GM19438 (cell line): ENCODE data around the gene NARS2.

Experiments
- ATAC-seq: cut with Tn5 transposase; IDR thresholded peaks from one replicate; pipeline ENCODE4 v1.9.1; 2021; ENCODE audit warnings: low read depth; ENCODE audit not compliant: unreplicated experiment

NARS2 gene

DNA sequence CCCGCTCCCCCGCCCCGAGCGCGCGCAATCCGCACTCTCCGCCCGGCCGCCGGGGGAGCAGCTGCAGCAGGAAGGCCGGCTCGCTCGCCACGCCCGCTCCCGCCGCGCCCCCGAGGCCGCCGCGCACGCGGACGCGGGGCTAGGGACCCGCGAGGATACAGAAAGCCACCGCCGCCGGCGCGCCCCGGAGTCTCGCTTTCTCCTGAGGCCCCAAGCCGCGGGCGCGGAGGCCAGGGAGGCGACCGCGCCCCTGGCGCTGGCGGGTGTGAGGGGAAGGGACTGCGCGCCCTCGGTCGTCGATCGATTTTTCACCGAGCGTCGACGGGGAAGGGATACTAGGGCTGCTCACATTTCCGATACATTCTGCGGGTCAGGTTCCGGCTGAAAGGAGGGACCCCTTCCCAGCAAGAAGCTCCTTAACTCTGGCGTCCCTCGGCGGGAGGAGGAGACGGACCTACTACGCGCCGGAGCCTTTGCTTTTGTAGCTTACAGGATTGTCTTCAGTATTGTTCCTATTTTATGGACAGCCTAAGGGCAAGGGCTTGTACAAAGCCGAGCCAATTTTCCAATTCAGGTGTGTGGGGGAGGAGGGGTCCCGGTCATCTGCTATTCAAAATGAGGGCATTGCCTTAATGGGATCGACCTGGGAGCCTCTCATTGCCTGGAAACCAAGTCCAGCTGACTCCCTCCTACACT, 156.6 kb downstream of the NARS2 start:
- ATAC-seq, result peak; percentile 47

DNA sequence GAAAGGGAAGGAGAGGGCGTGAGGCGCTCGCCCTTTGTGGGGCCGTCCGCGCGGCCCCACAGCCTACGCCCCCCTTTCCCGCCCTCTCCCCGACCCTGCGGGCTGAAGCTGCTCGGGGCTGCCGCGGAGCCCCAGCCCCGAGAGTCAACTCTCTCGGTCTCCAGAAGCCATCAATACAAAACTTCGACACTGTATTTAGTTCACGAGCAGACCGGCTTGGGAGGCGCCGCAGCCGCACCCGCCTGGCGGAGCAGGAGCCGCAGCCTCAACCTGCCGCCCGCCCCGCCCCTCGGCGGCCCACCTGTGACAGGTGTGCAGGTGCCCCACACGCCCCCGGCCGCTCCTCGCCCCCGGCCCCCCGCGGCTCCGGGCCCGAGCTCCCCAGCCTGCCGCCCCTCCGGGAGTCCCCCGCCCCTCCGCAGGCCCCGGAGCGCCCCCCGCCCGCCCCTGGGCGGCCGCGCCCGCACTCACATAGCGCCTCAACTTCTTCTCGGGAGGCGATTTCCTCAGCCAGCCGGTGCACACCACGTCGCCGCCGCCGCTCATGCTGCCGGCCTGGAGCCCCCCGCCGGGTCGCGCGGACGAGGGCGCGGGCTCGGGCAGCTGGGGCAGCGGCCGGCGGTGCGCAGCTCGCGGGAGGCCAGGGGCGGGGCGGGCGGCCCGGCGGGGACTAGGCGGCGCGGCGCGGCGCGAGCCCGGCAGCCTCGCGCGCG, 157.3 kb downstream of the NARS2 start, which contains the start of gene GAB2:
TSS of gene GAB2 (minus strand) at position 646 of the 713 bp plus-strand sequence. CDS start at position 546, 100 bp downstream.
- no peak for ATAC-seq

DNA sequence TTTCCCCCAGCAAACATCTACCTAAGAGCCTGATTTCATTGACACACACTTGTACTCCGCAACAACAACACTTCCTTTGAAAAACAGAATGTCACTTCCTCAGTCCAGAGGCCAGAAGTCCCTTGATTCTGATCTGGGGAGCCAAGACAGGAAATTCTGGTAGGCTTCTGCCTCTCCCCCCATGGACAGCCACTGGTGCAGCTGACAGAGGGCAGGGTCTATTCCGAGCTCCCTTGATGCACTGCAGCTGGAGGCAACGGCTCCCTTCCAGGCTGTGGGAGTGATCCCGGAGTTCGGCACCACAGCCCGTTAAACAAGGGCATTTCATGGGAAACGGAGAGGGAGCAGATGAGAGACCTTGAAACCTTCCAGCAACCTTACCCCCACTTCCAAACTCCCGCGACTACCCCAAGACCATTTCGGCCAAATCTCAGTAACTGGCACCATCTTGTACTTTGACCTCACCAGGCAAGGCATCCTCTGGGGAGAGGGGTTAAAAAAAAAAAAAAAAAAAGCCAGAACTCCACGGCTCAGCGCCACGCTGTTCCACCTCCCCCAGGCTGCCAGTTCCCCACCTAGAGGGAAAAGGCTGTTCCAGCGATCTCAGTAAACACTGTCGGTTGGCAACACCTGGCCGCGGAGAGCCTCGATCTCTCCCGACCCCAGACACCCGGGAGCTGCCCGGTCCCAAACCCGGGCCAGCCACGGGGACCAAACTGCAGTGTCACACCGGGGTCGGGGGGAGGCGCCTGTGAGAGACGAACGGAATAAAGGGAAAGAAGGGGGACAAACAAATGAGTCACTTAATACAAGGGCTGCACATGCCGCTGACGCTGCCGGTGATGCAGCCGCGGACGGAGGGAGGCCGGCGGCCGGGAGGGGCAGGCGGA, 158.1 kb downstream of the NARS2 start:
- ATAC-seq, result peak; percentile 55

DNA sequence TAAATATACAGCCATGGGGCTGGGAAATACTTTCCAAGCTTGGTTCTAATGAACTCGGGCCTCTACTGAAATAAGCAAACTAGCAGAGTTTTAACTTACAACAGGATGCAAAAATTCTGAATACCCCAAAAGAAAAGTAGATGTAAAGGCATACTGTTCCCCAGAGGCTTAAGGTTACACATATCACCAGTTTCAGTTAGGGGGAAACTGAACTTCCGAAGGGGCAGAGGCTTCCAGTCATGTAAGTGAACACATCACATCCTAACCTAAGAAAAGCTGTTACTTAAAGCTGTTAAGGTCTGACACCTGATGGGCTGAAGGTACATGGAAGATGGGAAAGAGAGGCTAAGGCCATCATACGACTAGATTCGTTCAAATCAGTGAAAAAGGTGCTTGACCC, 159.3 kb downstream of the NARS2 start:
- no peak for ATAC-seq

DNA sequence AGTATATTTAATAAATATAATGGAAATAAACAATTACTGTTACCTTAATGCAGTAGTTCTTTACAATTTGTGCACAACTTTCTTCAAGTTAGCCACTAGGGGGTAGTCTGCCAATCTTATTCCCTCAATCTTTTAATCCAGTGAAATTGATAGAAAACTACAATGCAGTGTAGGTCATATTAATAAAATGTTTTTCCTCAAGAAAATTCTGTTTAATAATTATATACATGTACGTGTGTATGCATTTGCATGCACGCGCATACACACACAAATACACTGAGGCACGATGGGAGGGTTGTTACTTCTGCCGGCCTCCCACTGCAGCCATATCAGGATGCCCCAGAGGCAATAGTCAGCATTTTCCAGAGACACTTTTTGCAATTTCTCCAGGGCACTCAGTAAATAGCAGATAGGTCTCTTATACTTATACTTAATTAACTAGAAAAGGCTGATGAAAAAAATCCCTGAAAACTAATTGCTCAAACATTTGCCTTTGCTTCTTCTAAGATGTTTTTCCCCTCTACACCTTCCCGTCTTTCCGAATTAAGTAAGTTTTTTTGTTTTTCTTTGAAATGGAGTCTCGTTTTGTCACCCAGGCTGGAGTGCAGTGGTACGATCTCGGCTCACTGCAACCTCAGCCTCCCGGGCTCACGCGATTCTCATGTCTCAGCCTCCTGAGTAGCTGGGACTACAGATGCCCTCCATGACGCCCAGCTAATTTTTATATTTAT, 160.2 kb downstream of the NARS2 start:
- ATAC-seq, result no peak

DNA sequence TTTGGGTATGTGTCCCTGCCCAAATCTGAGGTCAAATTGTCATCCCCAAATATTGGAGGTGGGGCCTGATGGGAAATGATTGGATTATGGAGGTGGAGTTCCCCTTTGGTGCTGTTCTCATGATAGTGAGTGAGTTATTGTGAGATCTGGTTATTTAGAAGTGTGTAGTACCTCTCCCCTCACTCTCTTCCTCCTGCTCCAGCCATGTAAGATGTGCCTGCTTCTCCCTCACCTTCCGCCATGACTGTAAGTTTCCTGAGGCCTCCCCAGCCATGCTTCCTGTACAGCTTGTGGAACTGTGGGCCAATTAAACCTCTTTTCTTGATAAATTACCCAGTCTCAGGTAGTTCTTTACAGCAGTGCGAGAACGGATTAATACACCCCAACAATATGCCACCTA, 166.0 kb downstream of the NARS2 start:
- no peak for ATAC-seq

DNA sequence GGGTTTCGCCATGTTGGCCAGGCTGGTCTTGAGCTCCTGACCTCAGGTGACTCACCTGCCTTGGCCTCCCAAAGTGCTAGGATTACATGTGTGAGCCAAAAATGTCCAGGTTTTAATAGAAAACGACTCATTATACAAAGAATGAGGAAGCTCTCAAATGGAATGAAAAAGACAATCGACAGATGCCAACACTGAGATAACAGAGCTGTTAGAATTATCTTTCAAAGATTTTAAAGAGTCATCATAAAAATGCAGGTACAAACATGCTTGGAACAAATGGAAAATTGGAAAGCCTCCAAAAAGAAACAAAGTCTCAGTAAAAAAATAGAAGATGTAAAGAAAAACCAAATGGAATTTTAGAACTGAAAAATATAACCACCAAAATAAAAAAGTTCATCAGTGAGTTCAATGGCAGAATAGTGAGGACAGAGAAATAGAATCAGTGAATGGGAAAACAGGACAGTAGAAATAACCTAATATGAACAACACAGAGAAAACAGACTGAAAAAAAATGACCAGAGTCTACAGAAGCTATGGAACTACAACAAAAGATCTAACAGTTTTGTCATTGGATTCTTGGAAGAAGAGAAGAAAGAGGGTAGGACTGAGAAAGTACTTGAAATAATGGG, 168.0 kb downstream of the NARS2 start:
- no peak for ATAC-seq

DNA sequence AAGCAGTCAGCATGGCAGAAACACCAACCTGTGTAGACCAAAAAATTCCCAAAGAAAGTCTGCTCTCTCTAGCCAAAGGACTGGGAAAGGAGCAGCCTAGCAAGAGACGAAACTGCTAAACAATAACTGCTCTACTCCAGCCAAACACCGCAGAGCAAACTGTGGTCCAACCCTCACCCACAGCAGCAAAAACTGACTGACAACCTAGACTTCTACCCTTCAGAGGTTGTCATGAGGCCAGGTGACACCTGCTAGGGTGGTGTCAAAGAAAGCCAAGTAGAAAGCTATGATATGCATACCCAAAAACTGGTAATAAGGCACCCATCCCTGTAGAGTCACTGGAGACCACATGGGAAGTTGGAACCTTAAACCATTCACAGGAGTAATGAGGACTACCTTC, 168.9 kb downstream of the NARS2 start:
- no peak for ATAC-seq

DNA sequence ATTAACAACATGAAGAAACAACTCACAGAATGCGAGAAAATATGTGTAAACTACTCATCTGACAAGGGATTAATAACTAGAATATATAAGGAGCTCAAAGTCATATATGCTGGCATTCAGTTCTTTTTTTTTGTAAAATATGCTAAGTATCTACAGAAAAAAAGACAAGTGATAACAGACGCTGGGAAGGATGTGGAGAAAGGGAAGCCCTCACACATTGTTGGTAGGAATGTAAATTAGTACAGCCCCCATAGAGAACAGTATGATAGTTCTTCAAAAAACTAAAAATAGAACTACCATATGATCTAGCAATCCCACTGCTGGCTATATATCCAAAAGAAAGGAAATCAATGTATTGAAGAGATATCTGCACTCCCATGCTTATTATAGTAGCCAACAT, 170.9 kb downstream of the NARS2 start:
- no peak for ATAC-seq

DNA sequence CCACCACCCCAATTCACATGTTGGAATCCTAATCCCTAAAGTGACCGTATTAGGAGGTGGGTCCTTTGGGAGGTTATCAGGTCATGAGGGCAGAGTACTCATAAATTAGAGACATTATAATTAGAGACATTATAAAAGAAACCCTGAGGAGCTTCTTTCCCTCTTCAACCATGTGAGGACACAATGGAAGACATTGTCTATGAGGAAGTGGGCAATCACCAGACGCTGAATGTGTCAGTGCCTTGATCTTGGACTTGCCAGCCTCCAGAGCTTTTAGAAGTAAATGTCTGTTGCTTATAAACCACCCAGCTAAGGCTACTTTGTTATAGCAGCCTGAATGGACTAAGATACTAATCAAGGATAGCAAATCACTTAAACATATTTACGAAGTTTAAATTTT, 171.8 kb downstream of the NARS2 start:
- no peak for ATAC-seq

DNA sequence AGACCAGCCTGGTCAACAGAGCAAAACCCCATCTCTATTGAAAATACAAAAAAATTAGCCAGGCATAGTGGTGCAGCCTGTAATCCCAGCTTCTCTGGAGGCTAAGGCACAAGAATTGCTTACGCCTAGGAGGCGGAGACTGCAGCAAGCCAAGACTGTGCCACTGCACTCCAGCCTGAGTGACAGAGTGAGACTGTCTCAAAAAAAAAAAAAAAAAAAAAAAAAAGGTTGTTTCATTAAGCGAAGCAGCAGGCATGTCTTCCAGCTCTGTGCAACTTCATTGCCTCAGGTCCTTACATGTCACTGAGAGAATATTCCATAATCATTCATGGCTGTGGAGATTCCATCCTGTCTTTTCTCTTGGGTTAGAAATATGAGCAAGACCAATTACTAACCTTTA, 174.0 kb downstream of the NARS2 start:
- ATAC-seq, result no peak

DNA sequence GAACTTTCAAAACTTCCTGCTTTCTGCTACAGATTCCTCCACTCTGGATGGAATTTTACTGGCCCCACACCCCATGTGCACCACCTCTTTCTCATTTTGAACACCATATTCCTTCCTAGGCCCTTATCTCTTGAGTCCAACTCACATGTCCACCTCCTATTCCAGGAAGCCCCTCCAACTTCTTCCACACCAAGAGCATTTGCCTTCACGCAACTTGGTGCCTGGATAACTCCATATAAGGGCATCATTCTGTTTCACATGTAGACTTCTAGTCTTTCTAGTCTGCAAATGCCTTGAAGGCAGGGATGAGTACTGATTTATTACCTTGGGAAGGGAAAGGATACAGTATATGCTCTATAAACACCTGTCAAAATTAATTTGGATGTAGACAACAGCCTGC, 174.5 kb downstream of the NARS2 start:
- no peak for ATAC-seq

DNA sequence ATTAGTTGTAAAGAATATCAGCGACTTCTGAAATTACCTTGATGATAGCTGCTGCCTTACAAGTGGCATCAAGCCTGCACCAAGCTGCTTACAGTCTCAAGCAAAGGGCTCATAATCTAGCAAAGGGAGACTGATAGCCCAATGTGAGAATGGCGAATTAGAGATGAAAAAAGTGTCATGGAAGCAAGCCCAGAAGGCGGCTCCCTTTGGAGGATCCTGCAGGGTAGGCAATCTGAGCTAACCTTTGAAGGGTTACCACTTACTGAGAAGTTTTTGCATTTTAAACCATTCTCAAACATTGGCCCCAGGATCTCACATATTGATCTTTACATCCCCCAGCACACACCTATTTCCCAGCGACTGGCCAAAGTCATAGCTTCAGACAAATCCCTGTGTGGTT, 175.5 kb downstream of the NARS2 start:
- no peak for ATAC-seq

DNA sequence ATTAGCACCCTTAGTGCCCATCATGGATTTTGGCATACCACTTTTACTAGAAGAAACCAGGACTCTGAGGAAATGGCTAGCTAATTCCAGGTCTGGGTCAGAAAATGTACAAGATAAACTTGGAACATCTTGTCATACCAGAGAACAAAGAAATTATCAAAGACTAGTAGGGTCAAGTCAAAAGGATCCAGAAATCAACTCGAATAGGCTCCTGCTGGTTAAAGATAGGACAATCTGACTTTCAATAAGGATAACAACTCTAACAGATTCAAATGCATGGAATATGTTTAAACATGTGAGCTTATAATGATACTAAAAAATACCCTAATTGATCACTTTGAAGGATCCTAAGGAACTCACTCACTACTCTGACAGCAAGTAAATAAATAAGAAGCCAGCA, 175.9 kb downstream of the NARS2 start:
- ATAC-seq, result no peak

DNA sequence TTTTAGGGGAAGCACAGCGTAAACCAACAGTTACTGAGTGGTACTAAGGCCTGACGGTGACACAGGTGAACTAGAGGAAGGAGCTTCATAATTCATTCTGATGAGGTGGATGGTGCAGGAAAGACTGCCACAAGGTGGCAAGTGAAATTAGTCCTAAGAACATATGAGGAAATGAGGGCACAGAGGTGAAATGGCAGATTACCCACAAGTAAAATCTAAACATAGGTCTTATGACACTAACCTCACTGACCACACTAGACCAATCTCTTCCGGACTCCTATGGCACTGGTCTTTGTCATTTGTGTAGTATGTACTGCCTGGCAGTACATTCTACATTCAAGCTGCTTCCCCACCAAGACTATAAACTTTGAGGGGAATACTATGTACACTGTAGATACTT, 177.3 kb downstream of the NARS2 start:
- no peak for ATAC-seq

DNA sequence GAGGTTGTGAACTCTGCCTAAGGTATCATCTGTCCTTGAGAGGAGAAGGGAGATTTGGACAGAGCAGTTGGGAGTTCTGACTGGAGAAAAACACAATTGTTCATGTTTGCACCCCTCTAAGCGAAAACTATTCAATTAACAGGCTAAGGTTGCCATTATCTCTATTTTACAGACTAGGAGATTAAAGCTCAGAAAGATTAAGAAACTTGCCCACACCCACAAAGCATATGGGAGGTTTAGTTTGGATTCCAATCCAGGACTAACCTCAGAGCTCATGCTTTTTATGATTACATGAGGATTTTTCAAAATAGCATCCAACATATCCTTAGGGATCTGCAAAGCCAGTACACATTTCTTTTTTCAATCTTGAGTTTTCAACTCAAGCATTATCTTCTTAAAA, 179.1 kb downstream of the NARS2 start:
- ATAC-seq, result no peak

DNA sequence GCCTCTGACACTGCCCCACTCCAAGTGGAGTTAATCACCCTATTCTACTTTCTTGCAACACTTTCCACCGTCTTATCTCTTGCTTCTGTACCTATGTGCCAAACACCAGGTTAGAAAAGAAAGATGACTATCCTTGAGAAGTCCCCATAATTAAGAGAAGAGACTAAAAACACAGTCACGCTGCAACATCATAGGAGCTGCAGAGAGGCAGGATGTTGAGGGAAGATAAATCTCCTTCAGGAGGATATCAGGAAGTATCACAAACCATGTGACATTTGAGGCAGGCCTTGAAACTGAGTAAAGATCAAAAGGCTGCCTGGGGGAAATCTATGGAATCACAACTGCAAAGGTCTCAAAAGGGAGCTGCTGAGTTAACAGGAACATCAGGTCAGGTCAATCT, 181.8 kb downstream of the NARS2 start:
- ATAC-seq, result no peak

DNA sequence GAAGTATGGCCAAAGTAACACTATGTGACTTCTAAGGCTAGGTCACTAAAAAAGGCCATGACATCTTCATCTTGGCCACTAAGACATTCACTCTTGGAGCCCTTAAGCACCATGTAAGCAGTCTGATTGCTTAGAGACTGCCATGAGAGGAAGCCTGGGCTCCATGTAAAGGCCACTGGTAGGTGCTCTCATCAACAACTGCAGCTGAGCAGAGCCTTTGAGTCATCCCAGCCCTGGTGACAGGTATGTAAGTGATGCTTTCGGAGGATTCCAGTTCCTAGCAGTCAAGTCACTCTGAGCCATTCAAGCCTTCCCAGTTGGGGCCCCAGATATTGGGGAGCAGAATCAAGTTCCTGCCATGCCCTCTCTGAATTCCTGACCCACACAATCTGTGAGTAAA, 183.2 kb downstream of the NARS2 start:
- ATAC-seq, result no peak

DNA sequence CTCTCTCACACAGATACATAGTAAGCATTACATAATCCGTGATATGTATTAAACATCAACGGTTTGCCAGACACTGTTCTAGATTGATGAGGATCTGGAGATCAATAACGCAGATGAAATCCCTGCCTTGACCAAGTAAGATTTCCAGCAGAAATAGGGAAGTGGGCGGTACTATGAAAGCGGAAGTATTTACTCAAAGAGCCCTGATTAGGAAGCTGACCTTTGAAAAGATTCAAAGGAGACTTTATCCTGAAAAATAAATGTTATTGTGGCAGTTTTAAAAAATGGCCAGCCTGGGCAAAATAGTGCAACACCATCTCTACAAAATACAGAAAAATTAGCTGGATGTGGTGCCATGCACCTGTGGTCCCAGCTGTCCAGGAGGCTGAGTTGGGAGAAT, 183.9 kb downstream of the NARS2 start:
- ATAC-seq, result no peak

DNA sequence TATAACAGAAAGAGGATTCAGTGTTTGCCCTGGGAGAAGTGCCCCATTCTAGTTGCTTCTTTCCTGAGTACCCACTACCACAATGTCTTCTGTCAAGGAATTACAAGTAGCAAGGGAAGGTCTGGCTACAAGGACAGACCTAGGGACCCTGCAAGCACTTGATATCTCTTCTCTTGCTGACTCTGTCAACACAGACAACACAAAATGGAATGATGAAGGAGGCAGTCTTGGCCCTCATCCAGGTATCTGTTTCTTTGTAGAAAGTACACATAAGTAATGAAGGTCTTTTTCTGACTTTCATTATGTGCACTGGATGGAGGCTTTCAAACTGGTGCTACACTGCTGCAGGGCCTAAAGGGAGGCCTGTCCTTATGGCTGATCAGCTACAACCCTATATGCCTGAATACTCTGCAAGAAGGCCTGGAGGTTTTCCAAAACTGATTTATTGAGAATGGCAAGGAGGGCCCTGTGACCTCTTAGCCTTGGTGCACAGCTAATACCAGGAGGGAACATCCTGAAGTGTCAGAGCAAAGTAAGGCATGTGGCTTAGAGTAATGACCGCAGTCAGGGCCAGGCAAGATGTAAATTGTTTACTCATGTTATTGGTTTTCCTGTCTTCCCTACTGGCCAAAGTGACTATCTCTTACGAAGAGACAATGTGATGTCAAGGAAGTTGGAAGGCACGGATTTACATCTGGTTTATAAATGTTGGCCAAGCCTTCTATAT, 188.3 kb downstream of the NARS2 start:
- no peak for ATAC-seq
